ENCODE data around the gene ZBTB32. TPM values are rescaled to one million over a fixed set of nuclear protein-coding genes. Genes with fewer than 3 reads are reported as not detected.

Gene ZBTB32
- total RNA-seq, 2 experiments from 2014 or later, result 226 to 228 TPM

GRCh38 chr19:35757231-35757748 is 52.9 kb downstream of the ZBTB32 start:
- ChIA-PET POLR2A (interaction anchor here (1.4 to 1.5 kb wide), 2 partner anchors 9 to 16 kb away, joined by 3 to 5 read pairs; partner anchors contain the start of gene LIN37), CTCF (interaction anchor here (0.6 to 1.0 kb wide), 3 partner anchors 9 to 174 kb away, joined by 3 to 4 read pairs (median 4); partner anchors contain the start of genes IGFLR1 and LIN37)
- H3K4me3 Mint-ChIP-seq, result peak overlapping the region; percentile 88
- peak overlapping the region; percentile 91 for H3K27ac Mint-ChIP-seq
- H3K36me3 Mint-ChIP-seq, result peaks cover 26% of the 10 kb centered on the region
- intact Hi-C loops (cut with micrococcal nuclease), result loop anchor here (1.0 kb wide), 2 partner anchors 44 to 63 kb away; no protein-coding TSS in a partner anchor
- DNase-seq, result peak; percentile 57
- peaks cover 27% of the 10 kb centered on the region for H3K4me1 Mint-ChIP-seq (ENCODE audit: low read depth)
- H3K9me3 Mint-ChIP-seq, result no peaks in the 10 kb centered on the region
- H3K27me3 Mint-ChIP-seq, result no peaks in the 10 kb centered on the region

DNA sequence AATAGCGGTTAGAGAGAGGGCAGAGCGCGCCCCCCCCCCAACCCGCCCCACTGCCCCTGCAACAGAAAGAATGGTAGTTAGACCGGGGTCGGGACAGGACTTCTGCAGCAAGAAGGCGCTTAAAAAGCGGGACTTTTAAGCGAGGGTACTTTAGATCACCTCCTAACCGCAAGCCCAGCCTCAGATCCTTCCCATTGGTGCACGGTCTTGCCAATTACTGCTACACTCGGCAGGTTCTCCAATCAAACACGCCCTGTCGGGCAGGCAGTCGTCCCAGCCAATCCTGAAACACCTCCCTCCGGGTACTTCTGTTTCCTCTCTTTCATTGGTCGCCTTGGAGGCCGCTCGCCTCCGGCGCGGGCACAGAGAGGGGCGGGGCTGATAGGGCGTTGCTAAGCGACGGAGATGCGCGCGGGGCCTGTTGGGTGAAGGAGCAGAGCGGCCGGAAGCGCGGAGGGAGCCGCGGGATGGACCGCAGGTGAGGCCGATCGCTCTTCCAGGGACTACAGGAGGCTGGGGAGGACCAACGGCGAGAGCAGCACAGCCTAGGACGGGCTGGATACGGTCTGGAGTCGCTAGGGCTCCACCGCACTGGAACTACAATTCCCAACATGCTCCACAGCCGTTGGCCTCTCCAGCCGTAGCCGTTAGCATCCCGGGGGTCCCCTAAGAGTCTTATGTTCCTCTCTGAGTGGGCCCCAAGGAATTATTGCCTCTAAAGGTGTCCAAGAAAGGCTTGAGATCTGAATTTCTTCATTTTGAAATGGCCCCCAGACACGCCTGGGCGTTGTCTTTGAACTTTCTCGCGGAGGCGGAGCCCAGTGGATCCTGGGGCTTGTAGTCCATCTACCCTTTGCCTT is 53.6 kb downstream of the ZBTB32 start, which contains the start of gene PROSER3:
Gene PROSER3, plus strand, starts transcription at position 428 of the 860 bp plus-strand sequence. Its CDS starts 40 bp downstream, at position 468.
- Mint-ChIP-seq H3K4me1 (ENCODE audit: low read depth) (peaks cover 27% of the 10 kb centered on the region), H3K4me3 (peak within 1 kb of the TSS; percentile 88), H3K27me3 (no peaks in the 10 kb centered on the region), H3K9me3 (no peaks in the 10 kb centered on the region), H3K36me3 (peaks cover 26% of the 10 kb centered on the region), H3K27ac (peak within 1 kb of the TSS; percentile 91)
- ChIA-PET POLR2A (interaction anchor here (1.4 to 1.5 kb wide), 2 partner anchors 10 to 17 kb away, joined by 3 to 5 read pairs; partner anchors contain the start of gene LIN37), CTCF (interaction anchor here (0.6 to 1.0 kb wide), 3 partner anchors 10 to 173 kb away, joined by 3 to 4 read pairs (median 4); partner anchors contain the start of genes IGFLR1 and LIN37)
- intact Hi-C loops (cut with micrococcal nuclease), result loop anchor here (1.0 kb wide), 5 partner anchors 10 to 64 kb away; partner anchors contain the start of genes ARHGAP33 and LIN37
- DNase-seq, result peak; percentile 99

DNA sequence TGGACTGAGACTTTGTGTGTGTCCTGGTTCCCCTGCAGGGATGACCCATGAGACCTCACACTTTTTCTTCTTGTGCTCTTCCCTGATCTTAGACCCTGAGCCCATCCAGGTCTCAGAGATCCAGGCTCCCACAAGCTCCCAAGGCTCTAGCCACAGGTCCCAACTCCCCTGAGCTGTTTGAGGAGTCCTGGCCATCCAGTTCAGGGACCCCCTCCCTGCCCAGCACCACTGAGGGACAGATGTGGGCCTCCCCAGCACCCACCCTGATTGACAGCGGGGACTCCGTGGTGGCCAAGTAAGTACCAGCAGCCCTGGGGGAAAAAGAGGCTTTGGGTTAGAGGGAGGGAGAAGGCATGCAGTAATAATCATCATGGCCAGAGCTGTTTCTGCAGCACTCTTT is 55.3 kb downstream of the ZBTB32 start:
- ChIA-PET CTCF (no interaction called here), POLR2A (no interaction called here)
- no peaks in the 10 kb centered on the region for H3K9me3 Mint-ChIP-seq
- peaks cover 27% of the 10 kb centered on the region for H3K4me1 Mint-ChIP-seq (ENCODE audit: low read depth)
- no peaks in the 10 kb centered on the region for H3K27me3 Mint-ChIP-seq
- H3K27ac Mint-ChIP-seq, result no peak overlapping the region
- intact Hi-C loops (cut with micrococcal nuclease), result no loop called here
- H3K4me3 Mint-ChIP-seq, result peak overlapping the region; percentile 36
- peaks cover 24% of the 10 kb centered on the region for H3K36me3 Mint-ChIP-seq
- DNase-seq, result no peak

GRCh38 chr19:35760711-35761349 is 56.5 kb downstream of the ZBTB32 start:
- DNase-seq, result no peak
- CTCF ChIA-PET, result no interaction called here
- Mint-ChIP-seq H3K4me1 (ENCODE audit: low read depth) (peaks cover 27% of the 10 kb centered on the region), H3K4me3 (no peak overlapping the region), H3K27me3 (no peaks in the 10 kb centered on the region), H3K9me3 (no peaks in the 10 kb centered on the region), H3K27ac (no peak overlapping the region), H3K36me3 (peaks cover 22% of the 10 kb centered on the region)
- POLR2A ChIA-PET, result no interaction called here
- intact Hi-C loops (cut with micrococcal nuclease), result no loop called here

DNA sequence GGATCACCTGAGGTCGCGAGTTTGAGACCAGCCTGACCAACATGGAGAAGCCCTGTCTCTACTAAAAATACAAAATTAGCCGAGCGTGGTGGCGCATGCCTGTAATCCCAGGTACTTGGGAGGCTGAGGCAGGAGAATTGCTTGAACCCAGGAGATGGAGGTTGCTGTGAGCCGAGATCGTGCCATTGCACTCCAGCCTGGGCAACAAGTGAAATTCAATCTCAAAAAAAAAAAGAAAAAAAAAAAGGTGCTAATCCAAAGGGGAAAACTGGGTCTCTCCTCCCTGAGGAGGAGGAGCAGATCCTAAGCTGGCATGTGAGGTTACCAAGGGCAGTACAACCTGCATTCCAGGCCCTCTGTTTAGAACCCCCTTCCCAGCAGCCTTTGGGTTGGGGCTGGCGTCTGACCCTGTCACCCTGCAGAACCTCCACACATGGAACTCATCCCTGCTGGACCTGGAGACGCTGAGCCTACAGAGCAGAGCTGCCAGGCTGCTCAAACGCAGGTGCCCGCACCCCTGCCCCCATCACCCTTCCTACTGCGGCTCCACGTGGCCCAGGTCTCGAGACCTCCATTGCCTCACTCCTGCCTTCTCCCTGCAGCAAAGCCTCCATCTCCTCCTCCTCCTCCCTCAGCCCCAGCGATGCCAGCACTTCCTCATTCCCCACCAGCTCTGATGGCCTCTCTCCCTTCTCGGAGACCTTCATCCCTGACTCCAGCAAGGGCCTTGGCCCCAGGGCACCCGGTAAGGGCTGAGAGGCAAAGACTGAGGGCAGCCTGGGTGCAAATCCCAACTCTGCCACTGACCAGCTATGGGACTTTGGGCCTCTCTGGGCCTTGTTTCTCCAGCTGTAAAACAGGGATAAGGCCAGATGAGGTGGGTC is 60.3 kb downstream of the ZBTB32 start:
- H3K36me3 Mint-ChIP-seq, result peaks cover 24% of the 10 kb centered on the region
- H3K27me3 Mint-ChIP-seq, result no peaks in the 10 kb centered on the region
- H3K4me3 Mint-ChIP-seq, result no peak overlapping the region
- ChIA-PET POLR2A (interaction anchor here (0.7 kb wide), 1 partner anchor 84 kb away, joined by 3 read pairs; no protein-coding TSS in a partner anchor), CTCF (interaction anchor here (0.6 kb wide), 1 partner anchor 320 kb away, joined by 3 read pairs; no protein-coding TSS in a partner anchor)
- peaks cover 3% of the 10 kb centered on the region for H3K4me1 Mint-ChIP-seq (ENCODE audit: low read depth)
- H3K9me3 Mint-ChIP-seq, result no peaks in the 10 kb centered on the region
- no peak for DNase-seq
- no peak overlapping the region for H3K27ac Mint-ChIP-seq
- intact Hi-C loops (cut with micrococcal nuclease), result no loop called here

Other genes starting within 250 kb of the ZBTB32 start
- gene KRTDAP, start 214.1 kb upstream of the ZBTB32 start, total RNA-seq, result not detected
- gene DMKN, start 190.9 kb upstream of the ZBTB32 start, total RNA-seq, result 1 to 10 TPM; 2.1 to 2.4 TPM
- under 1 TPM in 1 of 2 experiments, not detected in 1; 0.10 TPM for gene SBSN, start 176.2 kb upstream of the ZBTB32 start, total RNA-seq
- gene GAPDHS, start 171.1 kb upstream of the ZBTB32 start, total RNA-seq, result not detected
- 10 to 100 TPM; 73.5 to 81.9 TPM for gene TMEM147, start 158.9 kb upstream of the ZBTB32 start, total RNA-seq
- gene ATP4A, start 140.9 kb upstream of the ZBTB32 start, total RNA-seq, result not detected
- not detected for gene PMIS2, start 118.4 kb upstream of the ZBTB32 start, total RNA-seq
- gene HAUS5, start 91.8 kb upstream of the ZBTB32 start, total RNA-seq, result 10 to 100 TPM; 36.6 to 43.1 TPM
- gene RBM42, start 75.5 kb upstream of the ZBTB32 start, total RNA-seq, result 10 to 100 TPM; 86.4 to 88.0 TPM
- gene ETV2, start 62.8 kb upstream of the ZBTB32 start, total RNA-seq, result under 1 TPM; 0.70 to 0.83 TPM
- 100 to 1,000 TPM; 444 to 453 TPM for gene COX6B1, start 56.2 kb upstream of the ZBTB32 start, total RNA-seq
- gene UPK1A, start 38.0 kb upstream of the ZBTB32 start, total RNA-seq, result 1 to 10 TPM in 1 of 2 experiments, under 1 TPM in 1; 0.90 to 1.0 TPM
- gene KMT2B, start 13.4 kb downstream of the ZBTB32 start, total RNA-seq, result 10 to 100 TPM; 47.0 to 54.2 TPM
- 10 to 100 TPM; 90.1 to 92.8 TPM for gene IGFLR1, start 37.9 kb downstream of the ZBTB32 start, total RNA-seq
- gene U2AF1L4, start 40.9 kb downstream of the ZBTB32 start, total RNA-seq, result 10 to 100 TPM; 34.6 to 37.8 TPM
- 10 to 100 TPM; 46.7 to 47.9 TPM for gene PSENEN, start 41.1 kb downstream of the ZBTB32 start, total RNA-seq
- 1 to 10 TPM; 7.5 TPM for gene LIN37, start 44.0 kb downstream of the ZBTB32 start, total RNA-seq
- gene HSPB6, start 52.5 kb downstream of the ZBTB32 start, total RNA-seq, result under 1 TPM; 0.36 to 0.53 TPM
- gene PROSER3, start 53.6 kb downstream of the ZBTB32 start, total RNA-seq, result 10 to 100 TPM; 38.4 to 40.0 TPM
- 10 to 100 TPM; 35.0 to 39.3 TPM for gene ARHGAP33, start 71.0 kb downstream of the ZBTB32 start, total RNA-seq
- not detected for gene PRODH2, start 108.3 kb downstream of the ZBTB32 start, total RNA-seq
- gene NPHS1, start 147.9 kb downstream of the ZBTB32 start, total RNA-seq, result not detected
- gene KIRREL2, start 152.4 kb downstream of the ZBTB32 start, total RNA-seq, result under 1 TPM; 0.78 to 0.92 TPM
- gene APLP1, start 164.0 kb downstream of the ZBTB32 start, total RNA-seq, result 1 to 10 TPM; 1.2 to 2.6 TPM
- gene NFKBID, start 196.0 kb downstream of the ZBTB32 start, total RNA-seq, result 10 to 100 TPM; 66.7 to 70.9 TPM
- 10 to 100 TPM; 50.7 to 52.9 TPM for gene HCST, start 198.0 kb downstream of the ZBTB32 start, total RNA-seq
- gene TYROBP, start 203.7 kb downstream of the ZBTB32 start, total RNA-seq, result not detected
- 1 to 10 TPM; 8.7 to 9.1 TPM for gene LRFN3, start 231.8 kb downstream of the ZBTB32 start, total RNA-seq